ENCODE data around the gene TLE1. TPM values are rescaled to one million over a fixed set of nuclear protein-coding genes. Genes with fewer than 3 reads are reported as not detected.
A peak's percentile ranks its signal among the peaks of the same experiment; 100 is the strongest.
"Not testable (repeated sequence)": the region's sequence is repeated elsewhere in the genome, so short reads cannot be mapped to it uniquely, and the experiment has no call there.

TLE1 gene
- total and polyA plus RNA-seq, 2 donors (not counting 1 experiment from before 2014, with no cell fraction given), result 33.5 to 80.3 TPM

- POLR2A ChIA-PET, result interaction anchor here (0.6 to 2.1 kb wide), 2 partner anchors 35 to 38 kb away, joined by 3 to 9 read pairs; no protein-coding TSS in a partner anchor
- H2AFZ ChIP-seq (ENCODE audit: insufficient read depth, low read depth, low read length, poor library complexity, severe bottlenecking), result peak overlapping the region; percentile 94
- intact Hi-C loops (cut with micrococcal nuclease), result loop anchor here (1.0 kb wide), 1 partner anchor 39 kb away; no protein-coding TSS in a partner anchor
- WGBS (ENCODE audit: insufficient coverage), result 24% methylated on average over 15 of the region's 23 CpGs
- peaks cover 0 to 1% of the 10 kb centered on the region in 2 experiments for H3K36me3 ChIP-seq (replicated peaks in 1 of 2; ENCODE audit: control extremely low read depth in 1 of 2, control insufficient read depth in 1 of 2, extremely low read depth in 1 of 2, insufficient read depth in 2 of 2, low read length in 1 of 2)
- H3K4me2 ChIP-seq (replicated peaks; ENCODE audit: low read depth, low read length, poor library complexity, severe bottlenecking), result peak overlapping the region; percentile 89
- DNase-seq (peak; percentile 36), ATAC-seq (ENCODE audit: low read depth) (no peak)
- no peak overlapping the region for H3K27ac ChIP-seq (ENCODE audit: low read length in 2 of 2)
- peaks cover 0 to 6% (median 0%) of the 10 kb centered on the region in 3 donors for H3K9me3 ChIP-seq (ENCODE audit: control extremely low read depth in 1 of 3, control insufficient read depth in 2 of 3, insufficient read depth in 1 of 3, low read length in 2 of 3)
- CTCF ChIA-PET, result interaction anchor here (0.5 to 5.1 kb wide), 7 partner anchors 12 to 1318 kb away, joined by 3 to 36 read pairs (median 3); no protein-coding TSS in a partner anchor
- peaks cover 12% of the 10 kb centered on the region for H3K27me3 Mint-ChIP-seq
- H3K4me3 Mint-ChIP-seq, result peak overlapping the region; percentile 98
- no peak for TF ChIP-seq CTCF (IDR thresholded peaks at IDR 0.05)
- no peak for TF ChIP-seq EZH2 (IDR thresholded peaks at IDR 0.05; ENCODE audit: borderline replicate concordance, insufficient read depth, low read depth, low read length, poor library complexity, severe bottlenecking)
- H3K27ac Mint-ChIP-seq, result peak overlapping the region; percentile 95
- H3K79me2 ChIP-seq (ENCODE audit: control insufficient read depth, insufficient read depth, low read length), result peaks cover 37% of the 10 kb centered on the region
- H3K27me3 ChIP-seq (replicated peaks in 1 of 4; ENCODE audit: control extremely low read depth in 1 of 4, control insufficient read depth in 3 of 4, insufficient read depth in 4 of 4, low read length in 3 of 4), result peaks cover 0 to 21% (median 4%) of the 10 kb centered on the region in 4 experiments
- H3K9ac ChIP-seq (ENCODE audit: low read length), result peak overlapping the region; percentile 89
- peaks cover 16% of the 10 kb centered on the region for H3K4me1 Mint-ChIP-seq
- no peaks in the 10 kb centered on the region for H3K9me3 Mint-ChIP-seq (ENCODE audit: insufficient read depth)
- peaks cover 25% of the 10 kb centered on the region for H4K20me1 ChIP-seq (ENCODE audit: control insufficient read depth, insufficient read depth, low read length, poor library complexity, severe bottlenecking)
- peak overlapping the region; percentile 70 to 92 (median 78) for H3K4me3 ChIP-seq (ENCODE audit: control extremely low read depth in 1 of 5, extremely low read depth in 1 of 5, insufficient read depth in 1 of 5, low read depth in 2 of 5, low read length in 4 of 5)
- peaks cover 24 to 35% of the 10 kb centered on the region in 2 donors for H3K4me1 ChIP-seq (ENCODE audit: control insufficient read depth in 2 of 2, insufficient read depth in 2 of 2, low read length in 2 of 2)
These were observed 1.0 kb upstream of the TLE1 start for GRCh38 chr9:81690251-81690851.

- peak overlapping the region; percentile 77 for H3K9ac ChIP-seq (ENCODE audit: low read length)
- peaks cover 16% of the 10 kb centered on the region for H3K4me1 Mint-ChIP-seq
- not testable (repeated sequence) for ATAC-seq (ENCODE audit: low read depth); H3K9me3 ChIP-seq (ENCODE audit: control extremely low read depth in 1 of 3, control insufficient read depth in 2 of 3, insufficient read depth in 1 of 3, low read length in 2 of 3); DNase-seq; H3K9me3 Mint-ChIP-seq (ENCODE audit: insufficient read depth)
- peak overlapping the region; percentile 89 for H3K27ac Mint-ChIP-seq
- peaks cover 0 to 21% (median 4%) of the 10 kb centered on the region in 4 experiments for H3K27me3 ChIP-seq (replicated peaks in 1 of 4; ENCODE audit: control extremely low read depth in 1 of 4, control insufficient read depth in 3 of 4, insufficient read depth in 4 of 4, low read length in 3 of 4)
- H3K79me2 ChIP-seq (ENCODE audit: control insufficient read depth, insufficient read depth, low read length), result peaks cover 50% of the 10 kb centered on the region
- H3K27me3 Mint-ChIP-seq, result peaks cover 12% of the 10 kb centered on the region
- ChIA-PET POLR2A (interaction anchor here (0.6 to 2.1 kb wide), 3 partner anchors 23 to 160 kb away, joined by 3 to 9 read pairs (median 3); no protein-coding TSS in a partner anchor), CTCF (interaction anchor here (0.6 to 5.1 kb wide), 4 partner anchors 34 to 168 kb away, joined by 3 to 36 read pairs (median 6); no protein-coding TSS in a partner anchor)
- H3K4me2 ChIP-seq (replicated peaks; ENCODE audit: low read depth, low read length, poor library complexity, severe bottlenecking), result peak overlapping the region; percentile 89
- peak overlapping the region; percentile 74 for H2AFZ ChIP-seq (ENCODE audit: insufficient read depth, low read depth, low read length, poor library complexity, severe bottlenecking)
- peaks cover 35 to 38% of the 10 kb centered on the region in 2 donors for H3K4me1 ChIP-seq (ENCODE audit: control insufficient read depth in 2 of 2, insufficient read depth in 2 of 2, low read length in 2 of 2)
- H3K27ac ChIP-seq (ENCODE audit: low read length in 2 of 2), result peak overlapping the region in 1 of 2 donors; percentile 48
- H3K4me3 Mint-ChIP-seq, result peak overlapping the region; percentile 98
- WGBS (ENCODE audit: insufficient coverage), result under 1% methylated on average over 18 of the region's 21 CpGs
- peaks cover 0 to 13% of the 10 kb centered on the region in 2 experiments for H3K36me3 ChIP-seq (replicated peaks in 1 of 2; ENCODE audit: control extremely low read depth in 1 of 2, control insufficient read depth in 1 of 2, extremely low read depth in 1 of 2, insufficient read depth in 2 of 2, low read length in 1 of 2)
- peak overlapping the region; percentile 15 to 81 (median 78) for H3K4me3 ChIP-seq (ENCODE audit: control extremely low read depth in 1 of 5, extremely low read depth in 1 of 5, insufficient read depth in 1 of 5, low read depth in 2 of 5, low read length in 4 of 5)
- peaks cover 38% of the 10 kb centered on the region for H4K20me1 ChIP-seq (ENCODE audit: control insufficient read depth, insufficient read depth, low read length, poor library complexity, severe bottlenecking)
- intact Hi-C loops (cut with micrococcal nuclease), result loop anchor here (1.0 to 10.0 kb wide), 3 partner anchors 33 to 438 kb away; no protein-coding TSS in a partner anchor
These were observed 329 bp downstream of the TLE1 start for GRCh38 chr9:81689093-81689342.

GRCh38 chr9:81688262-81689092 is 870 bp downstream of the TLE1 start:
- not testable (repeated sequence) for H3K9me3 ChIP-seq (ENCODE audit: control extremely low read depth in 1 of 3, control insufficient read depth in 2 of 3, insufficient read depth in 1 of 3, low read length in 2 of 3); H3K9me3 Mint-ChIP-seq (ENCODE audit: insufficient read depth)
- DNase-seq (peak; percentile 70), ATAC-seq (ENCODE audit: low read depth) (peak; percentile 5)
- peak overlapping the region; percentile 98 for H3K4me3 Mint-ChIP-seq
- Histone ChIP-seq H3K4me2 (replicated peaks; ENCODE audit: low read depth, low read length, poor library complexity, severe bottlenecking) (peak overlapping the region; percentile 89), H3K27ac (ENCODE audit: low read length in 2 of 2) (peak overlapping the region in 1 of 2 donors; percentile 48), H2AFZ (ENCODE audit: insufficient read depth, low read depth, low read length, poor library complexity, severe bottlenecking) (peak overlapping the region; percentile 74), H3K4me3 (ENCODE audit: control extremely low read depth in 1 of 5, extremely low read depth in 1 of 5, insufficient read depth in 1 of 5, low read depth in 2 of 5, low read length in 4 of 5) (peak overlapping the region; percentile 58 to 81 (median 78)), H3K79me2 (ENCODE audit: control insufficient read depth, insufficient read depth, low read length) (peaks cover 56% of the 10 kb centered on the region), H3K27me3 (replicated peaks in 1 of 4; ENCODE audit: control extremely low read depth in 1 of 4, control insufficient read depth in 3 of 4, insufficient read depth in 4 of 4, low read length in 3 of 4) (peaks cover 0 to 21% (median 4%) of the 10 kb centered on the region in 4 experiments), H4K20me1 (ENCODE audit: control insufficient read depth, insufficient read depth, low read length, poor library complexity, severe bottlenecking) (peaks cover 40% of the 10 kb centered on the region), H3K4me1 (ENCODE audit: control insufficient read depth in 2 of 2, insufficient read depth in 2 of 2, low read length in 2 of 2) (peaks cover 36 to 43% of the 10 kb centered on the region in 2 donors), H3K36me3 (replicated peaks in 1 of 2; ENCODE audit: control extremely low read depth in 1 of 2, control insufficient read depth in 1 of 2, extremely low read depth in 1 of 2, insufficient read depth in 2 of 2, low read length in 1 of 2) (peaks cover 0 to 13% of the 10 kb centered on the region in 2 experiments), H3K9ac (ENCODE audit: low read length) (peak overlapping the region; percentile 77)
- ChIA-PET POLR2A (interaction anchor here (0.5 to 1.3 kb wide), 4 partner anchors 18 to 159 kb away, joined by 3 to 7 read pairs (median 3); no protein-coding TSS in a partner anchor), CTCF (interaction anchor here (0.6 to 5.1 kb wide), 5 partner anchors 34 to 167 kb away, joined by 3 to 36 read pairs (median 4); no protein-coding TSS in a partner anchor)
- peak overlapping the region; percentile 89 for H3K27ac Mint-ChIP-seq
- under 1% methylated on average over 107 of the region's 107 CpGs for WGBS (ENCODE audit: insufficient coverage)
- H3K27me3 Mint-ChIP-seq, result peaks cover 12% of the 10 kb centered on the region
- intact Hi-C loops (cut with micrococcal nuclease), result loop anchor here (1.0 to 10.0 kb wide), 3 partner anchors 32 to 439 kb away; no protein-coding TSS in a partner anchor
- H3K4me1 Mint-ChIP-seq, result peaks cover 16% of the 10 kb centered on the region
